Measurements from ENCODE around the gene RAB36. TPM values are rescaled to one million over a fixed set of nuclear protein-coding genes. Genes with fewer than 3 reads are reported as not detected.

RAB36 gene
- total RNA-seq, 2 experiments from 2014 or later = 0.41 to 3.0 TPM

DNA sequence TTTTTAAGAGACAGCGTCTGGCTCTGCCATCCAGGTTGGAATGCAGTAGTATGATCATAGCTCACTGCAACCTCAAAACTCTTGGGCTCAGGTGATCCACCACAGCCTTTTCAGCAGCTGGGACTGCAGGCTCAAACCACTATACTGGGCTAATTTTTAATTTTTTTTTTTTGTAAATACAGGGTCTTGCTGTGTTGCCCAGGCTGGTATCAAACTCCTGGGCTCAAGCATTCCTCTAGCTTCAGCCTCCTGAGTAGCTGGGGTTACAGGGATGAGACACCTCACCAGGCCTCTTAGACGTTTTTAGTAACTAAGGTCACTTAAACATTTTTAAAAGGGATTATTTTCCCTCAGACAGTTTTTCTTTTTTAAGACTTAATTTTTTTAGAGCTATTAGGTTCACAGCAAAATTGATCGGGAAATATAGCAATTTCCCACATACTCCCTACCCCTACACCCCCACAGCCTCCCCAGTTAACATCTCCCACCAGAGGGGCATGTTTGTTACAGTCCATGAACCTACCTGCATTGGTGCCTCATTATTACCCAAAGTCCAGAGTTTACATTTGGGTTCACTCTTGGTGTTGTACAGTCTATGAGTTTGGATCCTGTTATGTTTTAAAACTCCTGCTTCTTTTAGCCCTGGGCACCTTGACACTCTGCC is 39.0 kb downstream of the RAB36 start:
- Histone ChIP-seq H2AFZ (ENCODE audit: low read length) (no peak overlapping the region), H3K9me3 (ENCODE audit: low read length) (no peaks in the 10 kb centered on the region), H4K20me1 (ENCODE audit: insufficient read depth, low read length) (peaks cover 26% of the 10 kb centered on the region), H3K4me3 (ENCODE audit: low read depth, low read length, poor library complexity, severe bottlenecking) (peak overlapping the region; percentile 71), H3K9me2 (ENCODE audit: insufficient read depth, low read length) (no peaks in the 10 kb centered on the region), H3K4me1 (ENCODE audit: insufficient read depth, low read length, poor library complexity, severe bottlenecking) (peaks cover 42% of the 10 kb centered on the region), H3K36me3 (ENCODE audit: insufficient read depth, low read length) (peaks cover 49% of the 10 kb centered on the region), H3K79me2 (ENCODE audit: insufficient read depth, low read depth, low read length) (peaks cover 70% of the 10 kb centered on the region), H3K4me2 (ENCODE audit: low read length) (peak overlapping the region; percentile 92), H3K27ac (ENCODE audit: low read depth, low read length, poor library complexity, severe bottlenecking) (no peak overlapping the region)
- no TSS peak for BruUV-seq (replicated peaks)
- TF ChIP-seq EZH2phosphoT487 (IDR thresholded peaks at IDR 0.05; ENCODE audit: borderline replicate concordance, low read depth, low read length) = no peak
- ChIA-PET CTCF (ENCODE audit: unreplicated experiment) (interaction anchor here (0.6 kb wide), 1 partner anchor 36 kb away, joined by 6 read pairs; no protein-coding TSS in a partner anchor), POLR2A (interaction anchor here (0.8 to 1.4 kb wide), 3 partner anchors 22 to 94 kb away, joined by 3 to 4 read pairs (median 3); no protein-coding TSS in a partner anchor)
- DNase-seq (ENCODE audit: low spot score) = no peak
- intact Hi-C loops (cut with micrococcal nuclease; ENCODE audit: unreplicated experiment) = no loop called here

GRCh38 chr22:23184764-23185113 is 39.5 kb downstream of the RAB36 start:
- ChIA-PET CTCF (ENCODE audit: unreplicated experiment) (no interaction called here), POLR2A (interaction anchor here (0.8 kb wide), 1 partner anchor 86 kb away, joined by 3 read pairs; no protein-coding TSS in a partner anchor)
- BruUV-seq (replicated peaks) = TSS peak; percentile 14
- no peaks in the 10 kb centered on the region for H3K9me3 ChIP-seq (ENCODE audit: low read length)
- H4K20me1 ChIP-seq (ENCODE audit: insufficient read depth, low read length) = peaks cover 26% of the 10 kb centered on the region
- H3K27ac ChIP-seq (ENCODE audit: low read depth, low read length, poor library complexity, severe bottlenecking) = no peak overlapping the region
- peaks cover 37% of the 10 kb centered on the region for H3K4me1 ChIP-seq (ENCODE audit: insufficient read depth, low read length, poor library complexity, severe bottlenecking)
- H3K4me2 ChIP-seq (ENCODE audit: low read length) = peak overlapping the region; percentile 92
- H2AFZ ChIP-seq (ENCODE audit: low read length) = no peak overlapping the region
- H3K4me3 ChIP-seq (ENCODE audit: low read depth, low read length, poor library complexity, severe bottlenecking) = peak overlapping the region; percentile 16
- peaks cover 70% of the 10 kb centered on the region for H3K79me2 ChIP-seq (ENCODE audit: insufficient read depth, low read depth, low read length)
- intact Hi-C loops (cut with micrococcal nuclease; ENCODE audit: unreplicated experiment) = no loop called here
- DNase-seq (ENCODE audit: low spot score) = no peak
- peaks cover 49% of the 10 kb centered on the region for H3K36me3 ChIP-seq (ENCODE audit: insufficient read depth, low read length)
- no peaks in the 10 kb centered on the region for H3K9me2 ChIP-seq (ENCODE audit: insufficient read depth, low read length)
- TF ChIP-seq EZH2phosphoT487 (IDR thresholded peaks at IDR 0.05; ENCODE audit: borderline replicate concordance, low read depth, low read length) = no peak
- TF ChIP-seq, protein P1, sequence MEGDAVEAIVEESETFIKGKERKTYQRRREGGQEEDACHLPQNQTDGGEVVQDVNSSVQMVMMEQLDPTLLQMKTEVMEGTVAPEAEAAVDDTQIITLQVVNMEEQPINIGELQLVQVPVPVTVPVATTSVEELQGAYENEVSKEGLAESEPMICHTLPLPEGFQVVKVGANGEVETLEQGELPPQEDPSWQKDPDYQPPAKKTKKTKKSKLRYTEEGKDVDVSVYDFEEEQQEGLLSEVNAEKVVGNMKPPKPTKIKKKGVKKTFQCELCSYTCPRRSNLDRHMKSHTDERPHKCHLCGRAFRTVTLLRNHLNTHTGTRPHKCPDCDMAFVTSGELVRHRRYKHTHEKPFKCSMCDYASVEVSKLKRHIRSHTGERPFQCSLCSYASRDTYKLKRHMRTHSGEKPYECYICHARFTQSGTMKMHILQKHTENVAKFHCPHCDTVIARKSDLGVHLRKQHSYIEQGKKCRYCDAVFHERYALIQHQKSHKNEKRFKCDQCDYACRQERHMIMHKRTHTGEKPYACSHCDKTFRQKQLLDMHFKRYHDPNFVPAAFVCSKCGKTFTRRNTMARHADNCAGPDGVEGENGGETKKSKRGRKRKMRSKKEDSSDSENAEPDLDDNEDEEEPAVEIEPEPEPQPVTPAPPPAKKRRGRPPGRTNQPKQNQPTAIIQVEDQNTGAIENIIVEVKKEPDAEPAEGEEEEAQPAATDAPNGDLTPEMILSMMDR (conservative IDR thresholded peaks at IDR 0.05; ENCODE audit: low read length) = no peak

DNA sequence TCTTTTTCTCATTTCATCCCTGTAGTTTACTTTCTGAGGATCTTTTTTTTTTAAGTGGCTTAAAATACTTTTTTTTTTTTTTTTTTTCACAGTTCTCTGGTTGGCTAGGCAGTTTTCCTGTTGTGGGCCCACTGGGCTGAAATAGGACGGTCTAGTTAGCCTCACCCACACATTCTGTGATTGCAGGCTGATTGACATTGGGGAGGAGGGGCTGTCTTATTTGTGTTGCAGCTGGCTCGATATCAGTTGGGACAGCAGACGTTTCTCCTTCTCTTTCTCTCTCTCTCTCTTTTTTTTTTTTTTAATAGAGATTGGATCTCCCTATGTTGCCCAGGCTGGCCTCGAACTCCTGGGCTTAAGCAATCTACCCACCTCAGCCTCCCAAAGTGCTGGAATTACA is 41.9 kb downstream of the RAB36 start:
- POLR2A ChIA-PET = interaction anchor here (0.5 kb wide), 1 partner anchor 8 kb away, joined by 6 read pairs; no protein-coding TSS in a partner anchor
- peaks cover 23% of the 10 kb centered on the region for H3K4me1 ChIP-seq (ENCODE audit: insufficient read depth, low read length, poor library complexity, severe bottlenecking)
- CTCF ChIA-PET (ENCODE audit: unreplicated experiment) = no interaction called here
- no peak overlapping the region for H3K4me2 ChIP-seq (ENCODE audit: low read length)
- no TSS peak for BruUV-seq (replicated peaks)
- H3K9me2 ChIP-seq (ENCODE audit: insufficient read depth, low read length) = no peaks in the 10 kb centered on the region
- peaks cover 54% of the 10 kb centered on the region for H3K36me3 ChIP-seq (ENCODE audit: insufficient read depth, low read length)
- H3K4me3 ChIP-seq (ENCODE audit: low read depth, low read length, poor library complexity, severe bottlenecking) = no peak overlapping the region
- no peaks in the 10 kb centered on the region for H3K9me3 ChIP-seq (ENCODE audit: low read length)
- no peak overlapping the region for H2AFZ ChIP-seq (ENCODE audit: low read length)
- TF ChIP-seq EZH2phosphoT487 (IDR thresholded peaks at IDR 0.05; ENCODE audit: borderline replicate concordance, low read depth, low read length) = no peak
- TF ChIP-seq, protein P1 (conservative IDR thresholded peaks at IDR 0.05; ENCODE audit: low read length) = no peak
- peaks cover 25% of the 10 kb centered on the region for H4K20me1 ChIP-seq (ENCODE audit: insufficient read depth, low read length)
- intact Hi-C loops (cut with micrococcal nuclease; ENCODE audit: unreplicated experiment) = no loop called here
- H3K27ac ChIP-seq (ENCODE audit: low read depth, low read length, poor library complexity, severe bottlenecking) = no peak overlapping the region
- peaks cover 64% of the 10 kb centered on the region for H3K79me2 ChIP-seq (ENCODE audit: insufficient read depth, low read depth, low read length)
- no peak for DNase-seq (ENCODE audit: low spot score)
